CD1c-positive myeloid dendritic cell (primary cell): Measurements from ENCODE around the gene ADPRHL1.
"Not testable (repeated sequence)": the region's sequence is repeated elsewhere in the genome, so short reads cannot be mapped to it uniquely, and the experiment has no call there.

ENCODE experiments used
- DNase-seq: peaks from one replicate; pipeline ENCODE4 v3.0.0-alpha.2; 2016; ENCODE audit errors: extremely low spot score

ADPRHL1 gene

GRCh38 chr13:113371061-113371460, 82.2 kb downstream of the ADPRHL1 start:
- no peak for DNase-seq

DNA sequence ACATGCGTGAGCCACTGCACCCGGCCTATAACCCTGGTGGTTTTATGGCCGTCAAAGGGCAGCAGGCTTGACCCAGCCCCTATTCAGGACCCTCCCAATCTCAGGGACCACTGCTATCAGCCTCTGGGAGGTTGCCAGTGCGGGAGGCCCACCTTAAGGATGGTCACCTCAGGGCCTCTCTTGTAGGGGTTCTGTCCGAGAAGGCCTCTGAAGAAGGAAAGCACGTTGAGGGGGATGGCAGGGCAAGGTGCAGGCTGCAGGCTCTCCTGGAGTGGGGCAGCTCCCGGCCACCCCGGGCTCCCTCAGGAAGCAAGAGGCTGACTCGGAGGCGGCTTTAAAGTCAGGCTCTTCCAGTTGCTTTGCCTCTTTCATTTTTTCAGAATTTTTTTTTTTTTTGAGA, 83.4 kb downstream of the ADPRHL1 start:
- no peak for DNase-seq

DNA sequence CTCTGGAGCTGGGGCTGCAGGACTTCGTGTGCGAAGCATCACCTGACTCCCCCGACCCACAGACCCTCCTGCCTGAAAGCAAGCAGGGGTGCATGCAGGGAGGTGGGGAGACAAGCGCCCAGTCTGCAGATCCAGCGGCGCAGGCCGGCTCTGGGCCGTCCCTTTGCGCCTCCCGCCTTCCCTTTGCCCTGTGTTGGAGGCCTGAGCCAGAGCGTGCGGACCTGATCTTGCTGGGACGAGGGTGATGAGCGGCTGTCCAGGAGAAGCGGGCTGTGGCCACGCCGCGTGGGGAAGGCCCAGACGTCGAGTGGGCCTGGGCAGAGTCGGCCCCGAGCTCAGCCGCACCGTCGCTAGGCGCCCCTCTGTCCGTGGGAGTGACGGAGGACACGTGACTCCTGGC, 84.1 kb downstream of the ADPRHL1 start:
- no peak for DNase-seq

GRCh38 chr13:113368353-113368752, 84.9 kb downstream of the ADPRHL1 start:
- DNase-seq, result not testable (repeated sequence)

GRCh38 chr13:113367771-113368170, 85.5 kb downstream of the ADPRHL1 start:
- no peak for DNase-seq

DNA sequence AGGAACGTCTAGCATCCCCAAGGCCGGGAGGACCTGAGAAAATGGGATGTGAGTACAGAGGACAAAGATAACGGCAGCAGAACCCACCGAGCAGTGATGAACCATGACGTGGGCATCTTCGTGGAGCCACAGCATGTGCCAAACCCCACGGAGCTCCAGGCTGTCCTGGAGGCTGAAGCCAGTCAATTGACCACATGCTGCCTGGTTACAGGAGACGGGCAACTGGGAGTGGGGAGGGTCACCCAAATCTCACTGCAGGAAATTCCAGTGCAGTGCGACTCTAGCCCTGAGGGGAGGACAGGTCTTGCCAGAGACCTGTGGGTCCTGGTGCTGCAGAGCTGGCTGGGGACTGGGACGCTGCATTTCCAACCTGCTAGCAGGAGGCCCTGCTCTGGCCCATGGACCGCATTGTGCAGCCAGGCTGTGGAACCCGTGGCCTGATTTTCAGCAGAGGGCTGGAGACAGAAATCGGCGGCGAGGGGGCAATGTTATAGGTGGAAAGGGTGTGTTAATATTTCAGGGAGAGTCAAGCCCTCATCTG, 86.2 kb downstream of the ADPRHL1 start:
- no peak for DNase-seq

DNA sequence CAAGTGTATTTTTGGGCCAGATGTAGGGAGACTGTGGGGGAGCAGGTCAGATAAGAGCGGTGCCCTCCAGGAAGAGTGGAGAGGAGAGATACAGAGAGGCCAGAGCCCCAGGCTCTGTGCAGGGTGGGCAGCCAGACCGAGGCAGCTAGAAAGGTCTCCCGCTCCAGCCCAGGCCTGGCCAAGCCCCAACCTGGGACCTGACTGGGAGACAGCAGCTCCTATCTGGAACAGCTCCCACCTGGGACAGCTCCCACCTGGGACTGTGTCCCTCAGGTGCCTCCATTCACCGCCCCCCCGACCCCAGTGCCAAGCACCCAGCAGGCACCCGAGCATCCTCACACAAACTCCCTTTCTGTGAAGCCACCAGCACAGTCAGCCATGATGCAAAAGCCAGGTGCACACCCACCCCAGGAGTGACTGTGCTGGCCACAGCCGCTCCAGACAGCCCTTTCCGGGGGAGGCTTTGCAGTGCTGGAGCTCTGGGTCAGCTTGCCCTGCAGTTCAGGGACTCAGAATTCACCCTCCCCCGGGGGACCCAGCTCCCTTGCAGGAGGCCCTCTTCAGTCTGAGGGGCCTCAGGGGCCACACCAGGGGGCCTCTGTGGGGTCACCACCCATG, 87.2 kb downstream of the ADPRHL1 start:
- no peak for DNase-seq

- DNase-seq, result no peak
These were observed 87.7 kb downstream of the ADPRHL1 start for GRCh38 chr13:113365583-113365970.

GRCh38 chr13:113364901-113365582, 88.2 kb downstream of the ADPRHL1 start:
- DNase-seq, result no peak

GRCh38 chr13:113364311-113364889, 88.9 kb downstream of the ADPRHL1 start:
- no peak for DNase-seq

DNA sequence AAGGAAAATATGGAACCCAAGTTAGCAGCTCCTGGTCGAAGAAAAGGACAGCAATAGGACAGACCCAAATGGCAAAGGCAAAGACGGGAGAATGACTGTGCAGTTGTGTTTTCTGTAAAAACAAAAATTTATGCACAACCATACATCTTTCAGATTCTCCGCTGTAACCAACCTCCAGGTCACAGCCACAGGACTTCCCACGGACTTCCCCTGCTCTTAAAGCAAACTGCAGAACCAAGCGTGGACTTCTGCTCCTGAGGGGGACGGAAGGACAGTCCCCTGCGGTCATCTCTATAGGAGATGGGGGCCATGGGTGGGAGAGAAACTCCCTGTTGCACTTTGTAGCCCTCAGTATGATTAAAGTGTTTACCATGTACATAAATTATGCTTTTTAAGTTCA, 91.9 kb downstream of the ADPRHL1 start:
- peak; percentile 8 for DNase-seq

DNA sequence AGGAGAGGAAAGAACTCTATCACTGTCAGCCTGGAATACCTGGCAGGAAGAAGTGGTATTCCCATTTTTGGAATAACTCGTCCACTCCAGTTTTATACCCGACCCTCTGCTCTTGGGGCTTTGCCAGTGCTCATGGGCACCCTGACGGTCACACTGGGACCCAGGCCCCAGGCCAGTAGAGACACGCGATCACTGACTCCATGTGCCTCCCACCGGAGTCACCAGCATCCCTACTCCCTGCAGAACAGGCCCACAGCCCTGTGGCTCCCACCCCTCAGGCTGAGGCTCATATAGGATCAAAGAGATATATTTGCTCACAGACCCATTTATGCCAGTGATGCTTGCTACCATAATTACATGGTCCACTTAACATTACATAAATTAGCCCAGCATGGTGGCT, 92.8 kb downstream of the ADPRHL1 start:
- DNase-seq, result no peak

DNA sequence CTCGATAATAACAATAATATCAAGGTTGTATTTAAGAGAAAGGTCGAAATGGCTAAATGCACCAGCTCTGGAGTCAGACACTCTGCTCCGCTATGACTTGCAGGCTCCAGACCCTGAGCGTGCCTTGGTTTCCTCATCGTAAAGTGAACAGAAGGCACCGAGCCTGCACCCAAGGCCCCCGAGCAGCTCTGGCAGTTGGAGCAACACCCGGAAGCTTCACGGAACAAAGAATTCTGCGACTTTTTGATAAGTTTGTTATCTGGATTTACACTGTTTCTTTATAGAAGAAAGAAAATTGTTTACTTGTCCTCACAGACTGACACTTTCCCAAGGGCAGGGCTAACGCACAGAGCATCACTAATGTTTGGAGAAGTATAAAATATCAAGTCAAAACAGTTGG, 93.7 kb downstream of the ADPRHL1 start:
- no peak for DNase-seq

DNA sequence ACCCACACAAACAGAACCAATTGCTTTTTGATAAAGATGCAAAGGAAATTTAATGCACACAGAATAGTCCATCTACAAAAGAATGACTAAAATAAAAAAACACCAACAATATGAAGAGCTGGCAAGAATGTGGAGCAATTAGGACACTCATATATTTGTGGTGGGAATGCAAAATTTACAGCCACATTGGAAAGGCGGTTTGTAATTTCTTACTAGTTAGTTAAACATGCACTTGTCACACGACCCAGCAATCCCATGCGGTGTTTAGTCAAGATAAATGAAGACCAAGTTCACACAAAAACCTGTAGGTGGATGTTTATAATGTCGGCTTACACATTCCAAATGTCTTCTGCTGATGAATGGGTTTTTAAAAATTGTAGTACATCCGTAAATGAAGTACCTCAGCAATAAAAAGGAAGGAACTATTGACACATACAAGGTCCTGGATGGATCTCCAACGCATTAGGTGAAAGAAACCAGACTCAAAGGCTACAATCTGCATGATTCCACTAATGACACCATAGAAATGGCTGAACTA, 94.6 kb downstream of the ADPRHL1 start:
- DNase-seq, result no peak

DNA sequence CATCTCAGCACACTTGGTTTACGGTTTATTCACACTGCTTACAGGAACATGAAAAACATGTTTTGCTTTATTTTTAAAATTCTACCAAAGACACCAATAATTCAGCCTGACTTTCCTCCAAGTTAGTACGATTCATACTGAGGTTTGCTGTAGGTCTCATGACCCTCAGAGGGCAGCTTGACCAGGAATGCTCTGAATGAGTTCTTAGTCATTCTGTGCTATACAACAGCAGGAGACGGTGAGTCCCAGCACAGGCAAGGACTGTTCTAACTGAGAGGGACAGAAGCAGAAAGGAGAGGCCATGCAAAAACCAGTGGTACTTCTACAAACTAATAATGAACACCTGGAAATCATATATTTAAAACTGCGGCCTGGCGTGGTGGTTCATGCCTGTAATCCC, 95.8 kb downstream of the ADPRHL1 start:
- DNase-seq, result no peak

GRCh38 chr13:113356596-113356995, 96.7 kb downstream of the ADPRHL1 start:
- no peak for DNase-seq

- DNase-seq, result no peak
These were observed 97.7 kb downstream of the ADPRHL1 start for GRCh38 chr13:113355621-113356020.

DNA sequence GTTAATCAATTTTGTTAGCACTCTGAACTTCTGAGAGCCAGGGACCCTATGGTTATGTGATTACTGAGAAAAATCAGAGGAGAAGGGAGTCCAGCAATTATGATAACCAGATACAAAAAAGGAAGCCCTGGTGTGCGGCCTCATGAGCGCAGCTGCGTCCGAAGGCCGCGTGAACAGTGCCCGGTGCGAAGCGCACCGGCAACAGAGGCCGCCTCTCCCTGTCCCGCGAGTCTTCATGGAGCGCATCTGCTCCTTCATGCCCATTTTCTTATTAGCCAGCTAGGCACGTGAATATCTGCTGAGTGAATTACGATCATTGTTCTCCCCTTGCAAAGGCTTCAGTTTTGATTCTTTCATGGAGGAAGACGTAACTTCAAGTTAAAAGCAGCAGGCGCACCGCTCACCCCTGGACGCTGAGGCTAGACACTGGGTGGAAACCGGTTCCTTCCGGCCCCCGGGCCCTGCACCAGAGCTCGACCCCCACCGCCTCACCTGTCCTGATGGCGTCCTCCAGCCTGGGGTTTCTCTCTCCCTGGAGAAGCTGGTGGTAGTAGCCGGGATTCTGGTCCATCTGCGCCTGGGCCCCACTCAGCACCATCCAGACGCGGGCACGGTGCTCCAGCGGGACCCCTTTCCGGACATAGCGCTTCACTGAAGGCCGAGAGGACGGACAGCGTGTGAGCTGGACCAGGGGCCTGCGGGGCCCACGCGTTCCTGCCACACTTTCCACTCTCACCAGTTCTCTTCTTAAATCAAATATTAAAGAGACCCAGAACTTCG, 98.3 kb downstream of the ADPRHL1 start:
- no peak for DNase-seq

GRCh38 chr13:113353254-113353653, 100.0 kb downstream of the ADPRHL1 start:
- no peak for DNase-seq

DNA sequence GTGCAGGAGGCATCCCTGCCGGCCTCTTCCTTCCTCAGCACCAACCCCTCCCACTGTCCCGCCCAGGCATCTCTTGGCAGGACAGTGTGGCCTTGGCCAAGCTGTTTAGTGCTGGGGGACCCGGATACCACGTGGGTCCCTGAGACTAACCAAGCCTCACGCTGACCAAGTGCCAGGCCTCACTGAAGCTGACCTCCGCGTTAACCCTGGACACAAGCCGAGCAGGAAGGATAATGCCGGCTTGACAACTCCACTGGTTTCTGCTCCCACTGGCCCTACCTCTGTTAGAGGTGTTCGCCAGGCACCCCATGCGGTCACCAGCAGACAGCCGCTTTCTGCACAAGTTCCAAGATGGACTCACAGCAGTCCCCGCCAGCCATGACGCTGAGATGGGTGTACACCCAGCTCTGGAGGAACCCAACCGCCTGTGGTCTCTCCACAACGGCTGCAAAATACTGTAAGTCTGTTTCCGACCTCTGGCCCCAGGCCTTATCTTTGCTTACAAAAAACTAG, 101.7 kb downstream of the ADPRHL1 start:
- no peak for DNase-seq

GRCh38 chr13:113350938-113351335, 102.4 kb downstream of the ADPRHL1 start:
- no peak for DNase-seq
